Fibroblast of lung (primary cell): ENCODE measurements around the gene PDCD4.

ENCODE experiments used
- CTCF ChIP-seq, 2 donors: IDR thresholded peaks in 1 of 2; conservative IDR thresholded peaks in 1 of 2; 1 replicate in 1 of 2; 2 replicates in 1 of 2; pipeline ENCODE4 v1.5.1; 2011 to 2012; ENCODE audit warnings: low read length in 2 of 2, control low read depth in 1 of 2, inconsistent platforms in 1 of 2, low read depth in 1 of 2, mild to moderate bottlenecking in 1 of 2
- EZH2 ChIP-seq: IDR thresholded peaks from 2 replicates; pipeline ENCODE4 v1.5.1; 2012; ENCODE audit warnings: low read length, control low read depth, mild to moderate bottlenecking; ENCODE audit errors: missing control alignments

- TF ChIP-seq CTCF (conservative IDR thresholded peaks at IDR 0.05 in 1 of 2, IDR thresholded peaks at IDR 0.05 in 1 of 2; ENCODE audit: low read depth in 1 of 2, low read length in 2 of 2), result no peak
- TF ChIP-seq EZH2, result no peak
These were observed 30.5 kb downstream of the PDCD4 start for GRCh38 chr10:110901954-110902819.
